Ectodermal cell (in vitro differentiated cells): Measurements from ENCODE around the gene CSF2RB.

Source experiments
- H3K27ac ChIP-seq: 2 replicates; pipeline ENCODE4 v1.7.0; 2013; ENCODE audit warnings: mild to moderate bottlenecking, low read depth, low read length; ENCODE audit not compliant: insufficient read depth, poor library complexity, severe bottlenecking
- H3K27me3 ChIP-seq: 2 replicates; pipeline ENCODE4 v1.7.0; 2013; ENCODE audit warnings: mild to moderate bottlenecking, low read length; ENCODE audit not compliant: insufficient read depth, control insufficient read depth, poor library complexity, severe bottlenecking
- H3K36me3 ChIP-seq: one replicate; pipeline ENCODE4 v1.7.0; 2013; ENCODE audit warnings: low read length; ENCODE audit not compliant: control insufficient read depth, insufficient read depth
- H3K4me1 ChIP-seq: one replicate; pipeline ENCODE4 v1.7.0; 2013; ENCODE audit warnings: low read length; ENCODE audit not compliant: control insufficient read depth, insufficient read depth
- H3K4me3 ChIP-seq: 2 replicates; pipeline ENCODE4 v1.7.0; 2013; ENCODE audit warnings: low read depth, low read length, control low read depth; ENCODE audit not compliant: insufficient read depth
- H3K9me3 ChIP-seq: 2 replicates; pipeline ENCODE4 v1.7.0; 2013; ENCODE audit warnings: mild to moderate bottlenecking, low read length, moderate library complexity; ENCODE audit not compliant: control insufficient read depth
- WGBS, 2 experiments: methylation state at CpG; one replicate each; pipeline ENCODE4 v1.1.7; 2013; ENCODE audit warnings: missing lambda C conversion rate in 2 of 2; 5-methylcytosine and 5-hydroxymethylcytosine counted together

CSF2RB gene

GRCh38 chr22:36927671-36928070 is 14.2 kb downstream of the CSF2RB start:
- no peaks in the 10 kb centered on the region for H3K9me3 ChIP-seq
- peaks cover 14% of the 10 kb centered on the region for H3K4me1 ChIP-seq
- no peak overlapping the region for H3K27ac ChIP-seq
- no peaks in the 10 kb centered on the region for H3K36me3 ChIP-seq
- no peaks in the 10 kb centered on the region for H3K27me3 ChIP-seq
- H3K4me3 ChIP-seq, result no peak overlapping the region
- WGBS, 2 experiments, result 76 to 80% methylated on average over 3 of the region's 3 CpGs

GRCh38 chr22:36928196-36928595 is 14.8 kb downstream of the CSF2RB start:
- no peaks in the 10 kb centered on the region for H3K27me3 ChIP-seq
- H3K9me3 ChIP-seq, result no peaks in the 10 kb centered on the region
- H3K27ac ChIP-seq, result no peak overlapping the region
- H3K4me1 ChIP-seq, result peaks cover 11% of the 10 kb centered on the region
- H3K36me3 ChIP-seq, result no peaks in the 10 kb centered on the region
- 87 to 93% methylated on average over 9 of the region's 9 CpGs for WGBS, 2 experiments
- no peak overlapping the region for H3K4me3 ChIP-seq

- no peaks in the 10 kb centered on the region for H3K36me3 ChIP-seq
- no peaks in the 10 kb centered on the region for H3K27me3 ChIP-seq
- peaks cover 11% of the 10 kb centered on the region for H3K4me1 ChIP-seq
- 91% methylated on average over 17 of the region's 17 CpGs for WGBS, 2 experiments
- no peak overlapping the region for H3K27ac ChIP-seq
- H3K9me3 ChIP-seq, result no peaks in the 10 kb centered on the region
- H3K4me3 ChIP-seq, result no peak overlapping the region
Observed at GRCh38 chr22:36928786-36929535, 15.5 kb downstream of the CSF2RB start.

GRCh38 chr22:36929621-36930020 is 16.2 kb downstream of the CSF2RB start:
- Histone ChIP-seq H3K9me3 (no peaks in the 10 kb centered on the region), H3K36me3 (no peaks in the 10 kb centered on the region), H3K27ac (no peak overlapping the region), H3K27me3 (no peaks in the 10 kb centered on the region), H3K4me3 (no peak overlapping the region), H3K4me1 (peaks cover 11% of the 10 kb centered on the region)
- WGBS, 2 experiments, result 95% methylated on average over 10 of the region's 10 CpGs

GRCh38 chr22:36930041-36930935 is 16.9 kb downstream of the CSF2RB start:
- WGBS, 2 experiments, result 86 to 87% methylated on average over 20 of the region's 20 CpGs
- Histone ChIP-seq H3K4me1 (peaks cover 11% of the 10 kb centered on the region), H3K27me3 (no peaks in the 10 kb centered on the region), H3K27ac (no peak overlapping the region), H3K4me3 (no peak overlapping the region), H3K9me3 (no peaks in the 10 kb centered on the region), H3K36me3 (no peaks in the 10 kb centered on the region)

DNA sequence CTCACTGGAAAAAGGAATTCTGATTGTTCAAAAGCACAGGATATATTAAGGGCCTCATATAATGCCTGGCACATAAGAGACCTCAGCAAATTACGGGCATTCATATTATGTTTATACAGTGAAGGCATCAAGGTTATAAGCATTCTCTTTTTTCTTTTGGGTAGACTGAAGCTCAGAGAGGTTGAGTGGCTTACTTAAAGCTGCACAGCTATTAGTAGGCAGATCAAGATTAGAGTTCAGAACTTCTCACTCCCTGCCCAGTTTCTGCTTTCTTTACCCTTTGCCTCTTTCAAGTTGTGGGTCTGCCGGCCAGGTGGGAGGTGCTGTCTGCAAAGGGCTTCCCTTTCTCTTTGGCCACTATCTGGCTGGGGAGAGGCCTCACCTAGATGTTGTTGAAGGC is 18.0 kb downstream of the CSF2RB start:
- Histone ChIP-seq H3K27me3 (no peaks in the 10 kb centered on the region), H3K9me3 (no peaks in the 10 kb centered on the region), H3K27ac (no peak overlapping the region), H3K36me3 (no peaks in the 10 kb centered on the region), H3K4me3 (no peak overlapping the region), H3K4me1 (peaks cover 11% of the 10 kb centered on the region)
- WGBS, 2 experiments, result 88 to 92% methylated on average over 2 of the region's 2 CpGs

DNA sequence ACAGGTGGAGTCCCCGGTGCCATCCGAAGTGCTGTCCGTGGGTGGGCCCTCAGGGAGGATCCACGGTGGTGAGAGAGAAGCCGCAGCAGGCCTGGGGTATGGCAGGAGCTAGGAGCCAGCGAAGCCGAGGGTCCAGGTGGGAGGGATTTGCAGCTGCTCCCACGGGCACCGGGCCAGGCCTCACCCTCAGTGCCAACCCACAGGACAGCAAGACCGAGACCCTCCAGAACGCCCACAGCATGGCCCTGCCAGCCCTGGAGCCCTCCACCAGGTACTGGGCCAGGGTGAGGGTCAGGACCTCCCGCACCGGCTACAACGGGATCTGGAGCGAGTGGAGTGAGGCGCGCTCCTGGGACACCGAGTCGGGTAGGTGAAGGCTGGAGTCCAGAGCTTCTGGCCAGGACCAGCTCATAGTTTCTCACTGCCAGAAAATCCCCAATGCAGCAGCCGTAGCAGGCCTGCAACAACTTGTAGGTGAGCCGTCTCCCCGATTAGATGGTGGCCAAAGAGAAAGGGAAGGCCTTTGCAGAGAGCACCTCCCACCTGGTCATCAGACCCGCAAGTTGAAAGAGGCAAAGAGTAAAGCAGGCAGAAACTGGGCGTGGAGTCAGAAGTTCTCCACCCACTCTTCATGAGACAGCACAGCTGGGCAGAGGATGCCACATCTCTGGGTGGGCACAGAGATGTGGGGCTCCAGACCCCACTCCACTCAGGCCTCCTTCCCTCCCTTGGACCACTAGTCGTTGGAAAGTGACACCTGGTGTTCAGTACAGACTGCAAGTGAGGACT is 20.4 kb downstream of the CSF2RB start:
- WGBS, 2 experiments, result 92 to 95% methylated on average over 25 of the region's 25 CpGs
- Histone ChIP-seq H3K4me3 (no peak overlapping the region), H3K27ac (no peak overlapping the region), H3K4me1 (peaks cover 7% of the 10 kb centered on the region), H3K27me3 (no peaks in the 10 kb centered on the region), H3K36me3 (no peaks in the 10 kb centered on the region), H3K9me3 (no peaks in the 10 kb centered on the region)

- Histone ChIP-seq H3K27me3 (no peaks in the 10 kb centered on the region), H3K36me3 (no peaks in the 10 kb centered on the region), H3K27ac (no peak overlapping the region), H3K4me1 (peaks cover 7% of the 10 kb centered on the region), H3K9me3 (no peaks in the 10 kb centered on the region), H3K4me3 (no peak overlapping the region)
- 92 to 95% methylated on average over 10 of the region's 10 CpGs for WGBS, 2 experiments
Observed at GRCh38 chr22:36934418-36935312, 21.2 kb downstream of the CSF2RB start.

- no peak overlapping the region for H3K27ac ChIP-seq
- H3K4me1 ChIP-seq, result peaks cover 7% of the 10 kb centered on the region
- H3K4me3 ChIP-seq, result no peak overlapping the region
- no peaks in the 10 kb centered on the region for H3K27me3 ChIP-seq
- no peaks in the 10 kb centered on the region for H3K9me3 ChIP-seq
- no peaks in the 10 kb centered on the region for H3K36me3 ChIP-seq
- WGBS, 2 experiments, result 92 to 94% methylated on average over 7 of the region's 7 CpGs
Observed at GRCh38 chr22:36935313-36935610, 21.8 kb downstream of the CSF2RB start.
